Endothelial cell of umbilical vein (primary cell): ENCODE data around the gene HSH2D. TPM values are rescaled to one million over a fixed set of nuclear protein-coding genes. Genes with fewer than 3 reads are reported as not detected.
"Not testable (repeated sequence)": the region's sequence is repeated elsewhere in the genome, so short reads cannot be mapped to it uniquely, and the experiment has no call there.

Experiments
- BruUV-seq: library from RNA; stranded (reverse); fragments of 400-500 nt; replicated peaks from 2 replicates; lab custom pipeline; 2021; lab: Mats Ljungman, UMichigan
- CTCF ChIA-PET: fragments of 300-600, 350-600 bp; sonication (Branson Sonifier 250); formaldehyde crosslinking; loops from one replicate; lab custom pipeline; 2021; ENCODE audit warnings: antibody characterized with exemption, inconsistent platforms; lab: Charles Lee
- POLR2A ChIA-PET: fragments of 300-600, 350-600 bp; sonication (Branson Sonifier 250); formaldehyde crosslinking; loops from one replicate; lab custom pipeline; 2021; ENCODE audit warnings: antibody characterized with exemption, inconsistent platforms; lab: Charles Lee
- DNase-seq: peaks from one replicate; pipeline ENCODE4 v3.0.0-alpha.2; 2011; ENCODE audit warnings: low read depth, low spot score
- FAIRE-seq: peaks from 2 replicates; lab custom pipeline; 2011; peaks lifted over from hg19 to GRCh38; lab: Jason Lieb, UNC
- H2AFZ ChIP-seq: 2 replicates; pipeline ENCODE4 v1.6.0; 2012; ENCODE audit warnings: low read depth, low read length, control low read depth, inconsistent platforms
- H3K27ac ChIP-seq: 2 replicates; pipeline ENCODE4 v1.5.1; 2011; ENCODE audit warnings: low read depth, mild to moderate bottlenecking, control low read depth, low read length, moderate library complexity; ENCODE audit not compliant: insufficient read depth
- H3K27me3 ChIP-seq, 2 experiments: 2 replicates each; pipeline versions ENCODE4 v1.6.0 to v1.6.1; 2011; ENCODE audit warnings: low read length in 2 of 2, mixed read lengths in 1 of 2; ENCODE audit not compliant: control insufficient read depth in 2 of 2, insufficient read depth in 2 of 2
- H3K36me3 ChIP-seq, 2 experiments: 2 replicates in 1 of 2; 3 replicates in 1 of 2; pipeline ENCODE4 v1.5.1; 2011; ENCODE audit warnings: low read length in 2 of 2, mild to moderate bottlenecking in 1 of 2, moderate library complexity in 1 of 2; ENCODE audit not compliant: control insufficient read depth in 2 of 2, insufficient read depth in 2 of 2; ENCODE audit errors: extremely low read depth in 1 of 2
- H3K4me1 ChIP-seq: 3 replicates; pipeline ENCODE4 v1.5.1; 2011; ENCODE audit warnings: mild to moderate bottlenecking, low read length; ENCODE audit not compliant: control insufficient read depth, insufficient read depth; ENCODE audit errors: extremely low read depth
- H3K4me2 ChIP-seq: 2 replicates; pipeline ENCODE4 v1.6.1; 2011; ENCODE audit warnings: low read length, control low read depth, mixed read lengths; ENCODE audit not compliant: insufficient read depth
- H3K4me3 ChIP-seq, 3 experiments: fragments of 200-600 bp in 1 of 3; sonication (generic), shearing (Covaris generic) in 1 of 3; replicated peaks in 1 of 3; 2 replicates each; pipeline ENCODE4 v1.5.1; 2011 to 2016; ENCODE audit warnings: control low read depth in 3 of 3, low read length in 3 of 3, mild to moderate bottlenecking in 2 of 3, inconsistent platforms in 1 of 3, low read depth in 1 of 3, moderate library complexity in 1 of 3; ENCODE audit not compliant: insufficient read depth in 1 of 3
- H3K79me2 ChIP-seq: 2 replicates; pipeline ENCODE4 v1.6.0; 2012; ENCODE audit warnings: low read length, inconsistent platforms; ENCODE audit not compliant: control insufficient read depth, insufficient read depth
- H3K9ac ChIP-seq: replicated peaks from 2 replicates; pipeline ENCODE3; 2011; ENCODE audit warnings: low read length, control low read depth; ENCODE audit not compliant: insufficient read depth; ENCODE audit errors: extremely low read depth
- H3K9me1 ChIP-seq: replicated peaks from 3 replicates; pipeline ENCODE4 v1.6.0; 2011; ENCODE audit warnings: mild to moderate bottlenecking, low read length; ENCODE audit not compliant: control insufficient read depth, insufficient read depth; ENCODE audit errors: extremely low read depth
- H3K9me3 ChIP-seq: replicated peaks from 2 replicates; pipeline ENCODE4 v1.5.1; 2012; ENCODE audit warnings: low read length, inconsistent platforms; ENCODE audit not compliant: control insufficient read depth, insufficient read depth
- H4K20me1 ChIP-seq: replicated peaks from 2 replicates; pipeline ENCODE3; 2011; ENCODE audit warnings: mild to moderate bottlenecking, low read length; ENCODE audit not compliant: control insufficient read depth, insufficient read depth; ENCODE audit errors: extremely low read depth
- EZH2 ChIP-seq: IDR thresholded peaks from 2 replicates; pipeline ENCODE4 v1.6.1; 2012; ENCODE audit warnings: borderline replicate concordance, low read depth, mild to moderate bottlenecking, moderate library complexity, low read length, inconsistent platforms; ENCODE audit not compliant: severe bottlenecking
- FOS ChIP-seq: IDR thresholded peaks from 2 replicates; pipeline ENCODE4 v1.6.1; 2011; ENCODE audit warnings: mild to moderate bottlenecking, low read length, moderate library complexity, borderline replicate concordance; ENCODE audit not compliant: insufficient read depth
- GATA2 ChIP-seq: IDR thresholded peaks from 2 replicates; pipeline ENCODE4 v1.7.0; 2011; ENCODE audit warnings: low read depth, mild to moderate bottlenecking, moderate library complexity, mixed read lengths, low read length; ENCODE audit not compliant: insufficient read length, insufficient read depth
- JUN ChIP-seq: IDR thresholded peaks from 2 replicates; pipeline ENCODE4 v1.6.1; 2011; ENCODE audit warnings: borderline replicate concordance, low read depth; ENCODE audit not compliant: insufficient read length, insufficient read depth
- MYC ChIP-seq: IDR thresholded peaks from one replicate; pipeline ENCODE4 v1.6.1; 2011; ENCODE audit warnings: mild to moderate bottlenecking, low read depth, low read length
- POLR2A ChIP-seq: IDR thresholded peaks from 2 replicates; pipeline ENCODE4 v1.6.1; 2012; ENCODE audit warnings: low read depth, mild to moderate bottlenecking, control low read depth, low read length
- POLR2AphosphoS5 ChIP-seq: IDR thresholded peaks from 2 replicates; pipeline ENCODE4 v1.6.1; 2012; ENCODE audit warnings: low read depth, mild to moderate bottlenecking, control low read depth, low read length, moderate library complexity; ENCODE audit not compliant: insufficient read depth
- dilution Hi-C: fragments of 300-500 bp; cut with MboI; formaldehyde crosslinking; loops from one replicate; pipeline ENCODE4 v1.15.0; 2019; ENCODE audit warnings: low sequenced_read_pairs; ENCODE audit not compliant: extremely low pct_ligation_motif_present
- intact Hi-C: fragments of 100-400 bp; cut with micrococcal nuclease; formaldehyde crosslinking; loops from one replicate; pipeline ENCODE4 v1.10.0; 2022
- polyA plus RNA-seq, 4 experiments: library from polyadenylated mRNA; depleted of rRNA in 3 of 4; stranded (reverse) in 3 of 4; unstranded in 1 of 4; fragments of >200 nt; gene quantifications; 2 replicates each; pipeline versions ENCODE4 v1.2.1 to v1.2.3, GENCODE V29; 2011 to 2012; ENCODE audit warnings: missing spikeins in 1 of 4
- total RNA-seq: library from RNA; stranded (reverse); gene quantifications from 2 replicates; pipeline ENCODE4 v1.2.3, GENCODE V29; 2021
- TF ChIP-seq, protein P1 (sequence below): IDR thresholded peaks from 2 replicates; pipeline ENCODE4 v1.6.1; 2011; ENCODE audit not compliant: insufficient read depth, insufficient read length
- TF ChIP-seq, protein P2 (sequence below), 2 donors: IDR thresholded peaks; 1 replicate in 1 of 2; 2 replicates in 1 of 2; pipeline ENCODE4 v1.5.1; 2011; ENCODE audit warnings: low read length in 2 of 2, mild to moderate bottlenecking in 2 of 2, moderate library complexity in 2 of 2, control low read depth in 1 of 2, inconsistent platforms in 1 of 2, low read depth in 1 of 2; ENCODE audit not compliant: insufficient read depth in 1 of 2; ENCODE audit errors: extremely low read depth in 1 of 2

HSH2D gene
- total and polyA plus RNA-seq, 2 donors (not counting 3 experiments of a cell fraction or from before 2014, with no cell fraction given), result not detected

DNA sequence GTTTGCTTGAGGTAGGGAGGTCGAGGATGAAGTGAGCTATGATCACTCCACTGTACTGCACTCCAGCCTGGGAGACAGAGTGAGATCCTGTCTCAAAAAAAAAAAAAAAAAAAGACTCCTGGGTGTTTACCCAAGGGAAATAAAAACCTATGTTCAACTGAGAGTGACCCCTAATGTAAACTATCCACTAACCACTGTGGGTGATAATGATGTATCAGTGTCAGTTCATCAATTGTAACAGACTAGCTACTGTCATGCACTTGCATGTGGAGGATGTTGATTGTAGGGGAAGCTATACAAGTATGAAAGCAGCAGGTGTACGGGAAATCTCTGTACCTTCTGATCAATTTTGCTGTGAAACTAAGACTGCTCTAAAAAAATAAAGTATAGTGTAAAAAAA is 32.5 kb downstream of the HSH2D start:
- ChIA-PET POLR2A (no interaction called here), CTCF (interaction anchor here (0.7 kb wide), 1 partner anchor 762 kb away, joined by 3 read pairs; no protein-coding TSS in a partner anchor)
- BruUV-seq, result no TSS peak
- Histone ChIP-seq H2AFZ (no peak overlapping the region), H3K36me3 (no peaks in the 10 kb centered on the region), H3K4me3 (no peak overlapping the region), H3K27me3 (no peaks in the 10 kb centered on the region), H3K27ac (no peak overlapping the region), H3K9me3 (no peaks in the 10 kb centered on the region), H3K9me1 (no peaks in the 10 kb centered on the region), H3K79me2 (no peaks in the 10 kb centered on the region), H3K4me1 (no peaks in the 10 kb centered on the region), H3K4me2 (no peak overlapping the region), H3K9ac (no peak overlapping the region), H4K20me1 (no peaks in the 10 kb centered on the region)
- DNase-seq (no peak), FAIRE-seq (no peak)
- intact Hi-C loops, result no loop called here
- TF ChIP-seq POLR2AphosphoS5, result no peak
- TF ChIP-seq POLR2A, result no peak
- TF ChIP-seq, protein P1, sequence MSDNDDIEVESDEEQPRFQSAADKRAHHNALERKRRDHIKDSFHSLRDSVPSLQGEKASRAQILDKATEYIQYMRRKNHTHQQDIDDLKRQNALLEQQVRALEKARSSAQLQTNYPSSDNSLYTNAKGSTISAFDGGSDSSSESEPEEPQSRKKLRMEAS, result no peak
- no peak for TF ChIP-seq GATA2
- TF ChIP-seq EZH2, result no peak
- TF ChIP-seq JUN, result no peak
- TF ChIP-seq, protein P2, sequence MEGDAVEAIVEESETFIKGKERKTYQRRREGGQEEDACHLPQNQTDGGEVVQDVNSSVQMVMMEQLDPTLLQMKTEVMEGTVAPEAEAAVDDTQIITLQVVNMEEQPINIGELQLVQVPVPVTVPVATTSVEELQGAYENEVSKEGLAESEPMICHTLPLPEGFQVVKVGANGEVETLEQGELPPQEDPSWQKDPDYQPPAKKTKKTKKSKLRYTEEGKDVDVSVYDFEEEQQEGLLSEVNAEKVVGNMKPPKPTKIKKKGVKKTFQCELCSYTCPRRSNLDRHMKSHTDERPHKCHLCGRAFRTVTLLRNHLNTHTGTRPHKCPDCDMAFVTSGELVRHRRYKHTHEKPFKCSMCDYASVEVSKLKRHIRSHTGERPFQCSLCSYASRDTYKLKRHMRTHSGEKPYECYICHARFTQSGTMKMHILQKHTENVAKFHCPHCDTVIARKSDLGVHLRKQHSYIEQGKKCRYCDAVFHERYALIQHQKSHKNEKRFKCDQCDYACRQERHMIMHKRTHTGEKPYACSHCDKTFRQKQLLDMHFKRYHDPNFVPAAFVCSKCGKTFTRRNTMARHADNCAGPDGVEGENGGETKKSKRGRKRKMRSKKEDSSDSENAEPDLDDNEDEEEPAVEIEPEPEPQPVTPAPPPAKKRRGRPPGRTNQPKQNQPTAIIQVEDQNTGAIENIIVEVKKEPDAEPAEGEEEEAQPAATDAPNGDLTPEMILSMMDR (IDR thresholded peaks at IDR 0.05; ENCODE audit: extremely low read depth in 1 of 2, insufficient read depth in 1 of 2, low read depth in 1 of 2, low read length in 2 of 2), result no peak
- no peak for TF ChIP-seq FOS
- TF ChIP-seq MYC, result no peak
- dilution Hi-C loops, result no loop called here

DNA sequence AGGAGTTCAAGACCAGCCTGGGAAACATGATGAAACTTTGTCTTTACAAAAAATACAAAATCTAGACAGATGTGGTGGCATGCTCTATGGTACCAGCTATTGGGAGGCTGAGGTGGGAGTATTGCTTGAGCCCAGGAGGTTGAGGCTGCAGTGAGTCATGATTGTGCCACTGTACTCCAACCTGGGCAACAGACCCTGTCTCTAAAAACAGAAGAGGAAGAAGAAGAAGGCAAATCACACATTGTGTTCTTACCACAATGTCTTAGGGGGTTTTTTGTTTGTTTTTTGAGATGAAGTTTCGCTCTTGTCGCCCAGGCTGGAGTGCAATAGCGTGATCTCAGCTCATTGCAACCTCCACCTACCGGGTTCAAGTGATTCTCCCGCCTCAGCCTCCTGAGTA is 35.4 kb downstream of the HSH2D start:
- FAIRE-seq, H3K9ac ChIP-seq, H3K9me3 ChIP-seq, POLR2A ChIA-PET, H3K4me2 ChIP-seq, H3K4me3 ChIP-seq, BruUV-seq, H3K27ac ChIP-seq, H3K9me1 ChIP-seq, H3K79me2 ChIP-seq, intact Hi-C loops, H4K20me1 ChIP-seq, H3K27me3 ChIP-seq, H2AFZ ChIP-seq, dilution Hi-C loops, DNase-seq, H3K36me3 ChIP-seq, H3K4me1 ChIP-seq: not testable (repeated sequence)
- CTCF ChIA-PET, result interaction anchor here (1.2 to 5.7 kb wide), 4 partner anchors 9 to 549 kb away, joined by 3 to 67 read pairs (median 13); no protein-coding TSS in a partner anchor
